IMR-90 (cell line): ENCODE measurements around the gene PUM2. TPM values are rescaled to one million over a fixed set of nuclear protein-coding genes. Genes with fewer than 3 reads are reported as not detected.

ENCODE experiments used
- ATAC-seq: fragments of 200-7000 bp; cut with Tn5 transposase; 2 replicates; pipeline ENCODE4 v1.9.1; 2020; ENCODE audit warnings: low read depth, mild to moderate bottlenecking, moderate library complexity
- BruUV-seq: library from RNA; stranded (reverse); fragments of 400-500 nt; replicated peaks from 2 replicates; lab custom pipeline; 2021; lab: Mats Ljungman, UMichigan
- CTCF ChIA-PET: fragments of 300-600 bp; formaldehyde crosslinking; extraction: SDS; loops from one replicate; lab custom pipeline; 2021; ENCODE audit warnings: antibody characterized with exemption; lab: Yijun Ruan, JAX
- POLR2A ChIA-PET: fragments of 300-600 bp; sonication (Branson Sonifier 250); formaldehyde crosslinking; loops from one replicate; lab custom pipeline; 2022; ENCODE audit warnings: antibody characterized with exemption; ENCODE audit not compliant: unreplicated experiment; lab: Charles Lee
- DNase-seq: peaks from one replicate; pipeline ENCODE4 v3.0.0; 2013
- H2AFZ ChIP-seq: replicated peaks from 2 replicates; pipeline ENCODE3; 2013; ENCODE audit warnings: low read length, mild to moderate bottlenecking; ENCODE audit not compliant: poor library complexity
- H2AK5ac ChIP-seq: 2 replicates; pipeline ENCODE4 v1.6.1; 2013; ENCODE audit warnings: low read depth, low read length, inconsistent platforms
- H2AK9ac ChIP-seq: replicated peaks from 2 replicates; pipeline ENCODE3; 2013; ENCODE audit warnings: mild to moderate bottlenecking, low read depth, low read length, moderate library complexity; ENCODE audit not compliant: poor library complexity
- H2BK120ac ChIP-seq: 2 replicates; pipeline ENCODE4 v1.6.1; 2013; ENCODE audit warnings: low read depth, low read length, inconsistent platforms
- H2BK15ac ChIP-seq: 3 replicates; pipeline ENCODE4 v1.6.1; 2013; ENCODE audit warnings: low read depth, low read length, inconsistent platforms
- H2BK20ac ChIP-seq: 2 replicates; pipeline ENCODE4 v1.6.1; 2013; ENCODE audit warnings: low read depth, mild to moderate bottlenecking, inconsistent platforms, low read length, moderate library complexity
- H2BK5ac ChIP-seq: 2 replicates; pipeline ENCODE4 v1.6.1; 2013; ENCODE audit warnings: mild to moderate bottlenecking, low read depth, low read length, inconsistent platforms; ENCODE audit not compliant: poor library complexity, severe bottlenecking
- H3K14ac ChIP-seq: replicated peaks from 2 replicates; pipeline ENCODE4 v1.6.1; 2013; ENCODE audit warnings: low read depth, low read length, inconsistent platforms
- H3K18ac ChIP-seq: 2 replicates; pipeline ENCODE4 v1.6.1; 2013; ENCODE audit warnings: low read depth, low read length, control low read depth
- H3K23ac ChIP-seq: 2 replicates; pipeline ENCODE4 v1.6.1; 2013; ENCODE audit warnings: low read depth, low read length, inconsistent platforms
- H3K27ac ChIP-seq: 2 replicates; pipeline ENCODE4 v1.5.1; 2013; ENCODE audit warnings: mild to moderate bottlenecking, control low read depth, low read length; ENCODE audit not compliant: insufficient read depth
- H3K27me3 ChIP-seq: 2 replicates; pipeline ENCODE4 v1.6.1; 2013; ENCODE audit warnings: low read length; ENCODE audit not compliant: control insufficient read depth, insufficient read depth
- H3K36me3 ChIP-seq: 2 replicates; pipeline ENCODE4 v1.6.1; 2013; ENCODE audit warnings: low read length, mixed read lengths; ENCODE audit not compliant: control insufficient read depth, insufficient read depth
- H3K4ac ChIP-seq: 2 replicates; pipeline ENCODE4 v1.6.1; 2013; ENCODE audit warnings: low read depth, low read length, inconsistent platforms
- H3K4me1 ChIP-seq: 2 replicates; pipeline ENCODE4 v1.6.1; 2013; ENCODE audit warnings: low read length, mixed read lengths; ENCODE audit not compliant: control insufficient read depth, insufficient read depth
- H3K4me2 ChIP-seq: 2 replicates; pipeline ENCODE4 v1.6.1; 2013; ENCODE audit warnings: low read depth, mild to moderate bottlenecking, control low read depth, low read length, moderate library complexity
- H3K4me3 ChIP-seq: 2 replicates; pipeline ENCODE4 v1.5.1; 2013; ENCODE audit warnings: low read depth, mild to moderate bottlenecking, control low read depth, low read length, moderate library complexity; ENCODE audit not compliant: insufficient read depth
- H3K56ac ChIP-seq: 2 replicates; pipeline ENCODE4 v1.6.1; 2013; ENCODE audit warnings: low read length, inconsistent platforms; ENCODE audit not compliant: insufficient read depth; ENCODE audit errors: extremely low read depth
- H3K79me1 ChIP-seq, 2 experiments: 2 replicates each; pipeline ENCODE4 v1.6.1; 2013; ENCODE audit warnings: low read length in 2 of 2, inconsistent platforms in 1 of 2, low read depth in 1 of 2
- H3K9ac ChIP-seq: 2 replicates; pipeline ENCODE4 v1.6.1; 2013; ENCODE audit warnings: low read depth, low read length, control low read depth
- H3K9me1 ChIP-seq: 2 replicates; pipeline ENCODE4 v1.6.1; 2013; ENCODE audit warnings: low read length, inconsistent platforms; ENCODE audit not compliant: insufficient read depth
- H3K9me3 ChIP-seq: 2 replicates; pipeline ENCODE4 v1.6.1; 2013; ENCODE audit warnings: low read length; ENCODE audit not compliant: control insufficient read depth, insufficient read depth
- H4K20me1 ChIP-seq: 2 replicates; pipeline ENCODE4 v1.6.1; 2013; ENCODE audit warnings: low read length, inconsistent platforms; ENCODE audit not compliant: insufficient read depth
- H4K5ac ChIP-seq: 2 replicates; pipeline ENCODE4 v1.6.1; 2013; ENCODE audit warnings: mild to moderate bottlenecking, low read depth, low read length, control low read depth
- H4K8ac ChIP-seq, 2 experiments: 2 replicates each; pipeline ENCODE4 v1.6.1; 2013; ENCODE audit warnings: low read depth in 2 of 2, low read length in 2 of 2, control low read depth in 1 of 2, inconsistent platforms in 1 of 2
- H4K91ac ChIP-seq: 2 replicates; pipeline ENCODE4 v1.6.1; 2013; ENCODE audit warnings: low read depth, low read length, inconsistent platforms; ENCODE audit not compliant: insufficient read depth
- BHLHE40 ChIP-seq: fragments of 150-350 bp; IDR thresholded peaks from 2 replicates; pipeline ENCODE4 v1.6.1; 2016; ENCODE audit warnings: mild to moderate bottlenecking, low read depth, low read length
- CEBPB ChIP-seq: IDR thresholded peaks from 2 replicates; pipeline ENCODE4 v1.6.1; 2012; ENCODE audit warnings: low read depth, low read length, improper control_type of control experiment
- CHD1 ChIP-seq: IDR thresholded peaks from 2 replicates; pipeline ENCODE4 v1.6.1; 2012; ENCODE audit warnings: low read depth, low read length, improper control_type of control experiment
- ELK1 ChIP-seq: fragments of 150-350 bp; IDR thresholded peaks from 2 replicates; pipeline ENCODE4 v1.6.1; 2016; ENCODE audit warnings: low read depth, mild to moderate bottlenecking, low read length, moderate library complexity, borderline replicate concordance
- MAZ ChIP-seq: IDR thresholded peaks from 2 replicates; pipeline ENCODE4 v1.6.1; 2012; ENCODE audit warnings: low read depth, mild to moderate bottlenecking, low read length, improper control_type of control experiment, moderate library complexity, borderline replicate concordance
- NFE2L2 ChIP-seq: fragments of 150-350 bp; IDR thresholded peaks from 2 replicates; pipeline ENCODE4 v1.6.1; 2016; ENCODE audit warnings: low read depth, mild to moderate bottlenecking, low read length
- RAD21 ChIP-seq: IDR thresholded peaks from 2 replicates; pipeline ENCODE4 v1.6.1; 2012; ENCODE audit warnings: low read length, improper control_type of control experiment
- RFX5 ChIP-seq: IDR thresholded peaks from 2 replicates; pipeline ENCODE4 v1.8.0; 2012; ENCODE audit warnings: low read depth, mild to moderate bottlenecking, low read length, moderate library complexity
- USF2 ChIP-seq: fragments of 150-350 bp; IDR thresholded peaks from 2 replicates; pipeline ENCODE4 v1.6.1; 2017; ENCODE audit warnings: mild to moderate bottlenecking, antibody characterized with exemption, low read length, low read depth
- WGBS, 2 experiments: methylation state at CpG; one replicate each; pipeline versions ENCODE4 v1.1.5 to v1.1.7; 2013; ENCODE audit warnings: missing lambda C conversion rate in 2 of 2; ENCODE audit not compliant: insufficient read length in 1 of 2; ENCODE audit errors: extremely low coverage in 2 of 2; 5-methylcytosine and 5-hydroxymethylcytosine counted together
- dilution Hi-C: fragments of 300-500 bp; cut with HindIII; formaldehyde crosslinking; loops from one replicate; pipeline ENCODE4 v1.14.3; 2018; ENCODE audit warnings: low sequenced_read_pairs; ENCODE audit not compliant: unreplicated experiment
- in situ Hi-C: fragments of 300-500 bp; cut with MboI; formaldehyde crosslinking; loops from 3 replicates; pipeline ENCODE4 v1.14.3; 2019; ENCODE audit warnings: low sequenced_read_pairs, inconsistent platforms, mixed read lengths
- intact Hi-C: fragments of 100-400 bp; cut with micrococcal nuclease; formaldehyde crosslinking; loops from 2 replicates; pipeline ENCODE4 v1.10.0; 2022
- polyA plus RNA-seq, 3 experiments: library from polyadenylated mRNA; depleted of rRNA; stranded (reverse); fragments of >200 nt; gene quantifications; 2 replicates each; pipeline ENCODE4 v1.2.3, GENCODE V29; 2012; ENCODE audit warnings: low replicate concordance in 1 of 3
- total RNA-seq: library from RNA; depleted of rRNA; stranded (reverse); fragments of >200 nt; gene quantifications from 2 replicates; pipeline ENCODE4 v1.2.3, GENCODE V29; 2012

The PUM2 gene
- total and polyA plus RNA-seq, 2 of the 4 experiments (the other 2 are of a cell fraction): 18.8 to 38.4 TPM

GRCh38 chr2:20378891-20379519, 28.4 kb upstream of the PUM2 start (continued):
- TF ChIP-seq CHD1: no peak
- TF ChIP-seq MAZ: no peak
- no peak for TF ChIP-seq RFX5

- dilution Hi-C loops (loop anchor here (25.0 kb wide), 1 partner anchor 259 kb away; no protein-coding TSS in a partner anchor), intact Hi-C loops (loop anchor here (2.0 kb wide), 1 partner anchor 60 kb away; no protein-coding TSS in a partner anchor), in situ Hi-C loops (no loop called here)
- Histone ChIP-seq H3K4me3 (no peak overlapping the region), H3K56ac (no peak overlapping the region), H2BK15ac (no peak overlapping the region), H3K4me1 (peaks cover 19% of the 10 kb centered on the region), H4K5ac (peak overlapping the region; percentile 7; the same call in 1 of the 2 replicates), H3K9me3 (no peaks in the 10 kb centered on the region), H2AK9ac (no peak overlapping the region), H3K9ac (peak overlapping the region; percentile 38; the same call in 1 of the 2 replicates), H2AFZ (no peak overlapping the region), H3K4ac (no peak overlapping the region), H4K8ac (0 out of 4 replicates have a peak overlapping the region, but pooled peaks of 1 of the 2 experiments have one; percentile 14), H3K36me3 (no peaks in the 10 kb centered on the region), H4K91ac (no peak overlapping the region; the same call in 1 of the 2 replicates), H3K27me3 (no peaks in the 10 kb centered on the region), H4K20me1 (no peaks in the 10 kb centered on the region), H3K4me2 (peak overlapping the region; percentile 36; the same call in 1 of the 2 replicates), H2BK20ac (no peak overlapping the region), H3K27ac (peak overlapping the region; percentile 90; the same call in 1 of the 2 replicates), H3K18ac (peak overlapping the region; percentile 60; the same call in 1 of the 2 replicates), H3K79me1 (no peaks in the 10 kb centered on the region), H3K9me1 (0 out of 2 replicates have a peak, but pooled peaks cover 3% of the 10 kb centered on the region), H3K23ac (no peak overlapping the region), H3K14ac (no peak overlapping the region), H2AK5ac (no peak overlapping the region), H2BK5ac (no peak overlapping the region), H2BK120ac (peak overlapping the region; percentile 7; the same call in 1 of the 2 replicates)
- BruUV-seq: no TSS peak
- whole genome bisulfite sequencing, 2 experiments: 70% methylated on average over 4 of the region's 8 CpGs; no CpG with 5 or more reads in 1 of the 2 experiments
- ATAC-seq: no peak
- TF ChIP-seq CHD1 (no peak), NFE2L2 (no peak), RFX5 (no peak), USF2 (no peak), MAZ (no peak), RAD21 (no peak), CEBPB (no peak), BHLHE40 (no peak), ELK1 (no peak)
- CTCF ChIA-PET: interaction anchor here (0.5 to 1.8 kb wide), 16 partner anchors 9 to 1269 kb away, joined by 3 to 9 read pairs (median 4); partner anchors contain the start of gene HS1BP3
- no peak for DNase-seq
- POLR2A ChIA-PET: interaction anchor here (1.4 kb wide), 1 partner anchor 69 kb away, joined by 6 read pairs; the partner anchor contains the start of gene RHOB
Measured at GRCh38 chr2:20378341-20378740, 27.7 kb upstream of the PUM2 start.
